VCaP (cell line): ENCODE results near the gene NPB.

ENCODE experiments used
- H3K27ac ChIP-seq: fragments of 450-650 bp; 2 replicates; pipeline ENCODE4 v1.5.1; 2017
- CTCF ChIP-seq: fragments of 450-650 bp; conservative IDR thresholded peaks from 2 replicates; pipeline ENCODE4 v1.5.1; 2017; ENCODE audit warnings: mild to moderate bottlenecking, moderate library complexity

Gene NPB

GRCh38 chr17:81923302-81924260 is 21.5 kb downstream of the NPB start:
- no peak overlapping the region; the same call in 1 of the 2 replicates for H3K27ac ChIP-seq
- no peak for TF ChIP-seq CTCF

- H3K27ac ChIP-seq = no peak overlapping the region
- no peak for TF ChIP-seq CTCF
These were observed 22.8 kb downstream of the NPB start for GRCh38 chr17:81924557-81925532.

- peak overlapping the region; percentile 90 for H3K27ac ChIP-seq
- TF ChIP-seq CTCF = no peak
These were observed 23.9 kb downstream of the NPB start for GRCh38 chr17:81925860-81926450.

GRCh38 chr17:81926451-81927151 is 24.6 kb downstream of the NPB start:
- H3K27ac ChIP-seq = peak overlapping the region; percentile 90
- no peak for TF ChIP-seq CTCF

- peak overlapping the region; percentile 90 for H3K27ac ChIP-seq
- TF ChIP-seq CTCF = no peak
These were observed 25.2 kb downstream of the NPB start for GRCh38 chr17:81927152-81927652.

- peak within 1 kb of the TSS; percentile 90 for H3K27ac ChIP-seq
- TF ChIP-seq CTCF = peak; percentile 55
These were observed 25.9 kb downstream of the NPB start, which contains the start of gene MAFG for GRCh38 chr17:81927653-81928543. TSS of gene MAFG (minus strand) at chr17:81927735. CDS start at chr17:81923185, 4,550 bp downstream.
